Measurements from ENCODE around the gene FOCAD. TPM values are rescaled to one million over a fixed set of nuclear protein-coding genes. Genes with fewer than 3 reads are reported as not detected.

Gene FOCAD
- total RNA-seq, 2 donors from 2014 or later: 32.0 to 76.1 TPM

GRCh38 chr9:20837166-20837565 is 153.1 kb downstream of the FOCAD start:
- H3K4me1 ChIP-seq (replicated peaks): no peaks in the 10 kb centered on the region
- no peak overlapping the region for H3K27ac ChIP-seq
- no peak for DNase-seq (ENCODE audit: low spot score)
- TF ChIP-seq CTCF (IDR thresholded peaks at IDR 0.05) (no peak), POLR2A (IDR thresholded peaks at IDR 0.05) (no peak), POLR2AphosphoS5 (IDR thresholded peaks at IDR 0.05) (no peak)
- 84% methylated on average over 3 of the region's 3 CpGs for WGBS
- H3K4me3 ChIP-seq: no peak overlapping the region
- H3K36me3 ChIP-seq: no peaks in the 10 kb centered on the region
- H3K9me3 ChIP-seq: no peaks in the 10 kb centered on the region
- intact Hi-C loops (cut with DNase I): no loop called here
- no peaks in the 10 kb centered on the region for H3K27me3 ChIP-seq (replicated peaks; ENCODE audit: insufficient read depth)

- Histone ChIP-seq H3K27me3 (replicated peaks; ENCODE audit: insufficient read depth) (no peaks in the 10 kb centered on the region), H3K4me3 (no peak overlapping the region), H3K4me1 (replicated peaks) (no peaks in the 10 kb centered on the region), H3K36me3 (no peaks in the 10 kb centered on the region), H3K9me3 (no peaks in the 10 kb centered on the region), H3K27ac (no peak overlapping the region)
- WGBS: 32% methylated on average over 1 of the region's 1 CpG
- DNase-seq (ENCODE audit: low spot score): no peak
- TF ChIP-seq POLR2A (IDR thresholded peaks at IDR 0.05) (no peak), POLR2AphosphoS5 (IDR thresholded peaks at IDR 0.05) (no peak), CTCF (IDR thresholded peaks at IDR 0.05) (no peak)
- intact Hi-C loops (cut with DNase I): no loop called here
Measured at GRCh38 chr9:20838218-20838617, 154.2 kb downstream of the FOCAD start.

- H3K27ac ChIP-seq: no peak overlapping the region
- intact Hi-C loops (cut with DNase I): no loop called here
- DNase-seq (ENCODE audit: low spot score): no peak
- no peaks in the 10 kb centered on the region for H3K9me3 ChIP-seq
- H3K36me3 ChIP-seq: no peaks in the 10 kb centered on the region
- TF ChIP-seq CTCF (IDR thresholded peaks at IDR 0.05): no peak
- TF ChIP-seq POLR2A (IDR thresholded peaks at IDR 0.05): no peak
- no peak for TF ChIP-seq POLR2AphosphoS5 (IDR thresholded peaks at IDR 0.05)
- no peaks in the 10 kb centered on the region for H3K4me1 ChIP-seq (replicated peaks)
- H3K4me3 ChIP-seq: no peak overlapping the region
- H3K27me3 ChIP-seq (replicated peaks; ENCODE audit: insufficient read depth): no peaks in the 10 kb centered on the region
- WGBS: 90% methylated on average over 2 of the region's 2 CpGs
Measured at GRCh38 chr9:20844916-20845315, 160.9 kb downstream of the FOCAD start.

- Histone ChIP-seq H3K36me3 (no peaks in the 10 kb centered on the region), H3K9me3 (no peaks in the 10 kb centered on the region), H3K27ac (no peak overlapping the region), H3K27me3 (replicated peaks; ENCODE audit: insufficient read depth) (no peaks in the 10 kb centered on the region), H3K4me1 (replicated peaks) (no peaks in the 10 kb centered on the region), H3K4me3 (no peak overlapping the region)
- WGBS: 58% methylated on average over 2 of the region's 2 CpGs
- TF ChIP-seq CTCF (IDR thresholded peaks at IDR 0.05) (no peak), POLR2AphosphoS5 (IDR thresholded peaks at IDR 0.05) (no peak), POLR2A (IDR thresholded peaks at IDR 0.05) (no peak)
- intact Hi-C loops (cut with DNase I): no loop called here
- no peak for DNase-seq (ENCODE audit: low spot score)
Measured at GRCh38 chr9:20848490-20848889, 164.4 kb downstream of the FOCAD start.

GRCh38 chr9:20853866-20854265 is 169.8 kb downstream of the FOCAD start:
- DNase-seq (ENCODE audit: low spot score): no peak
- no peak overlapping the region for H3K4me3 ChIP-seq
- intact Hi-C loops (cut with DNase I): no loop called here
- H3K27ac ChIP-seq: no peak overlapping the region
- 79% methylated on average over 2 of the region's 2 CpGs for WGBS
- H3K4me1 ChIP-seq (replicated peaks): no peaks in the 10 kb centered on the region
- H3K9me3 ChIP-seq: no peaks in the 10 kb centered on the region
- H3K27me3 ChIP-seq (replicated peaks; ENCODE audit: insufficient read depth): no peaks in the 10 kb centered on the region
- H3K36me3 ChIP-seq: no peaks in the 10 kb centered on the region
- TF ChIP-seq CTCF (IDR thresholded peaks at IDR 0.05) (no peak), POLR2AphosphoS5 (IDR thresholded peaks at IDR 0.05) (no peak), POLR2A (IDR thresholded peaks at IDR 0.05) (no peak)

All from prostate gland (tissue), 2 donors.